ENCODE data around the gene ELOVL6. TPM values are rescaled to one million over a fixed set of nuclear protein-coding genes. Genes with fewer than 3 reads are reported as not detected.

The ELOVL6 gene
- total and polyA plus RNA-seq, 2 donors (not counting 1 experiment from before 2014, with no cell fraction given) = 15.0 to 43.4 TPM

DNA sequence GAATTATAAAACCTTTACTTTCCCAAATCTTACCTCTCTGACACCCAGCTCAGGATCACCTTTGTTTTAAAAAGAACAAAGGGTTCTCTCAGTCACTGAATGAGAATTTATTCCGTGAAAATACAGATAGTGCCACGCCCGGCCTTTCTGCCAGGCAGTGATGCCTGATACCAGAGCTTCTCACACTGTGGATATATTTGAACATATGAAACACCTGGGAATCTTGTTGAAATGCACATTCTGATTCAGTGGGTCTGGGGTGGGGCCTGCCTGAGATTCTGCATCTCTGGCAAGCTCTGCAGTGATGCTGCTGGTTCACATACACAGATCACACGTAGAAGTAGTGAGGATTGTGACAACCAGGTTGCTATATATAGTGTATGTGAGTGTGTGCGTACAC lies 46.0 kb downstream of the ELOVL6 start:
- no peak overlapping the region for H3K4me3 ChIP-seq (replicated peaks in 1 of 4; ENCODE audit: control extremely low read depth in 1 of 4, insufficient read depth in 1 of 4, low read depth in 3 of 4, low read length in 4 of 4)
- H3K4me1 ChIP-seq (ENCODE audit: control insufficient read depth, extremely low read depth, insufficient read depth, low read length) = no peaks in the 10 kb centered on the region
- H3K36me3 ChIP-seq (ENCODE audit: control insufficient read depth, insufficient read depth, low read length) = no peaks in the 10 kb centered on the region
- TF ChIP-seq, protein P1, sequence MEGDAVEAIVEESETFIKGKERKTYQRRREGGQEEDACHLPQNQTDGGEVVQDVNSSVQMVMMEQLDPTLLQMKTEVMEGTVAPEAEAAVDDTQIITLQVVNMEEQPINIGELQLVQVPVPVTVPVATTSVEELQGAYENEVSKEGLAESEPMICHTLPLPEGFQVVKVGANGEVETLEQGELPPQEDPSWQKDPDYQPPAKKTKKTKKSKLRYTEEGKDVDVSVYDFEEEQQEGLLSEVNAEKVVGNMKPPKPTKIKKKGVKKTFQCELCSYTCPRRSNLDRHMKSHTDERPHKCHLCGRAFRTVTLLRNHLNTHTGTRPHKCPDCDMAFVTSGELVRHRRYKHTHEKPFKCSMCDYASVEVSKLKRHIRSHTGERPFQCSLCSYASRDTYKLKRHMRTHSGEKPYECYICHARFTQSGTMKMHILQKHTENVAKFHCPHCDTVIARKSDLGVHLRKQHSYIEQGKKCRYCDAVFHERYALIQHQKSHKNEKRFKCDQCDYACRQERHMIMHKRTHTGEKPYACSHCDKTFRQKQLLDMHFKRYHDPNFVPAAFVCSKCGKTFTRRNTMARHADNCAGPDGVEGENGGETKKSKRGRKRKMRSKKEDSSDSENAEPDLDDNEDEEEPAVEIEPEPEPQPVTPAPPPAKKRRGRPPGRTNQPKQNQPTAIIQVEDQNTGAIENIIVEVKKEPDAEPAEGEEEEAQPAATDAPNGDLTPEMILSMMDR (conservative IDR thresholded peaks at IDR 0.05 in 1 of 2, IDR thresholded peaks at IDR 0.05 in 1 of 2; ENCODE audit: low read depth in 1 of 2, low read length in 2 of 2) = no peak
- H3K9me3 ChIP-seq (ENCODE audit: control insufficient read depth, insufficient read depth, low read depth, low read length) = no peaks in the 10 kb centered on the region
- H2AFZ ChIP-seq (ENCODE audit: low read length) = no peak overlapping the region
- no peak overlapping the region for H3K4me2 ChIP-seq (ENCODE audit: extremely low read depth, insufficient read depth, low read length)
- H3K27me3 ChIP-seq (ENCODE audit: control insufficient read depth, insufficient read depth, low read length) = no peaks in the 10 kb centered on the region
- peaks cover 2% of the 10 kb centered on the region for H3K79me2 ChIP-seq (ENCODE audit: control insufficient read depth, insufficient read depth, low read length)
- H3K27ac ChIP-seq (ENCODE audit: insufficient read depth, low read length) = no peak overlapping the region
- DNase-seq (ENCODE audit: low read depth in 2 of 2) = no peak
- no peak overlapping the region for H3K9ac ChIP-seq (ENCODE audit: insufficient read depth, low read length)
- no peaks in the 10 kb centered on the region for H4K20me1 ChIP-seq (ENCODE audit: control insufficient read depth, extremely low read depth, insufficient read depth, low read length)

DNA sequence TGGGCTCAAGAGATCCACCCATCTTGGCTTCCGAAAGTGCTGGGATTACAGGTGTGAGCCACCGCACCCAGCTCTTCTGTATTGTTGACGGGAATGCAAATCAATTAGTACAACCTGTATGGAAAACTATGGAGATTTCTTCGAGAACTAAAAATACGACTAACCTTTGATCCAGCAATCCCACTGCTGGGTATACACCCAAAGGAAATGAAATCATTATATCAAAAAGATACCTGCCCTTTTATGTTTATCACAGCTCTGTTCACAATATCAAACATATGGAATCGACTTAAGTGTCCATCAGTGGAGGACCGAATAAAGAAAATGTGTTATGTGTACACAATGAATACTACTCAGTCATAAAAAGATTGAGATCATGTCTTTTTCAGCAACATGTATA lies 49.3 kb downstream of the ELOVL6 start:
- Histone ChIP-seq H3K4me3 (replicated peaks in 1 of 4; ENCODE audit: control extremely low read depth in 1 of 4, insufficient read depth in 1 of 4, low read depth in 3 of 4, low read length in 4 of 4) (no peak overlapping the region), H3K9me3 (ENCODE audit: control insufficient read depth, insufficient read depth, low read depth, low read length) (no peaks in the 10 kb centered on the region), H3K27me3 (ENCODE audit: control insufficient read depth, insufficient read depth, low read length) (no peaks in the 10 kb centered on the region), H3K9ac (ENCODE audit: insufficient read depth, low read length) (no peak overlapping the region), H2AFZ (ENCODE audit: low read length) (no peak overlapping the region), H3K4me2 (ENCODE audit: extremely low read depth, insufficient read depth, low read length) (no peak overlapping the region), H3K27ac (ENCODE audit: insufficient read depth, low read length) (no peak overlapping the region), H3K4me1 (ENCODE audit: control insufficient read depth, extremely low read depth, insufficient read depth, low read length) (no peaks in the 10 kb centered on the region), H3K36me3 (ENCODE audit: control insufficient read depth, insufficient read depth, low read length) (no peaks in the 10 kb centered on the region), H4K20me1 (ENCODE audit: control insufficient read depth, extremely low read depth, insufficient read depth, low read length) (no peaks in the 10 kb centered on the region), H3K79me2 (ENCODE audit: control insufficient read depth, insufficient read depth, low read length) (no peaks in the 10 kb centered on the region)
- TF ChIP-seq, protein P1 (conservative IDR thresholded peaks at IDR 0.05 in 1 of 2, IDR thresholded peaks at IDR 0.05 in 1 of 2; ENCODE audit: low read depth in 1 of 2, low read length in 2 of 2) = no peak
- no peak for TF ChIP-seq EZH2 (IDR thresholded peaks at IDR 0.05; ENCODE audit: low read length, missing control alignments)
- DNase-seq (ENCODE audit: low read depth in 2 of 2) = no peak

DNA sequence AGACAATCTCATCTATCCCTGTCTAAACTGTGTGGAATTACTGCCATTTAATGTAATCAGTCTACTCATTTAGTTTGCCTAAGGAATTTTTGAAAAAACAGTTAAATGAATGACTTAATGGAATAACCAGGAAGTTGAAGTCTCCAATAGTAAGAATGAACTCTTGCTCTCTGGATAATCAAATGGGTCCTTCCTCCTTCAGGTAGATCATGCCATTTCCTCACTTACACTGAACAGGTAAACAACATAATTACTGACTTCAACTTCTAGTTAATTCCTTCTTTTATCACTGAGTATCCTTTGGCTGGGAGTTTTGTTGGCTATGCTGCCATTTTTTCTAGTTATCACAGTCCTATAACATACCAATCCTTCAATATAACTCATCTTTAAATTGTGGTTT lies 56.0 kb downstream of the ELOVL6 start:
- TF ChIP-seq, protein P1 (conservative IDR thresholded peaks at IDR 0.05 in 1 of 2, IDR thresholded peaks at IDR 0.05 in 1 of 2; ENCODE audit: low read depth in 1 of 2, low read length in 2 of 2) = no peak
- TF ChIP-seq EZH2 (IDR thresholded peaks at IDR 0.05; ENCODE audit: low read length, missing control alignments) = no peak
- Histone ChIP-seq H3K4me1 (ENCODE audit: control insufficient read depth, extremely low read depth, insufficient read depth, low read length) (no peaks in the 10 kb centered on the region), H3K36me3 (ENCODE audit: control insufficient read depth, insufficient read depth, low read length) (no peaks in the 10 kb centered on the region), H4K20me1 (ENCODE audit: control insufficient read depth, extremely low read depth, insufficient read depth, low read length) (no peaks in the 10 kb centered on the region), H2AFZ (ENCODE audit: low read length) (no peak overlapping the region), H3K9me3 (ENCODE audit: control insufficient read depth, insufficient read depth, low read depth, low read length) (no peaks in the 10 kb centered on the region), H3K9ac (ENCODE audit: insufficient read depth, low read length) (no peak overlapping the region), H3K4me3 (replicated peaks in 1 of 4; ENCODE audit: control extremely low read depth in 1 of 4, insufficient read depth in 1 of 4, low read depth in 3 of 4, low read length in 4 of 4) (no peak overlapping the region), H3K27ac (ENCODE audit: insufficient read depth, low read length) (no peak overlapping the region), H3K4me2 (ENCODE audit: extremely low read depth, insufficient read depth, low read length) (no peak overlapping the region), H3K79me2 (ENCODE audit: control insufficient read depth, insufficient read depth, low read length) (no peaks in the 10 kb centered on the region), H3K27me3 (ENCODE audit: control insufficient read depth, insufficient read depth, low read length) (no peaks in the 10 kb centered on the region)
- DNase-seq (ENCODE audit: low read depth in 2 of 2) = no peak
